OCI-LY3 (cell line): ENCODE results near the gene AGPAT4.

Source experiments
- CTCF ChIP-seq: fragments of 200-600, 300-600 bp; sonication (generic); IDR thresholded peaks from 2 replicates; pipeline ENCODE4 v1.5.1; 2014; ENCODE audit warnings: antibody characterized with exemption, low read length, low read depth
- EZH2phosphoT487 ChIP-seq: fragments of 200-600 bp; shearing (Covaris generic); IDR thresholded peaks from 2 replicates; pipeline ENCODE4 v1.6.1; 2018; ENCODE audit warnings: antibody characterized with exemption, mixed run types, low read depth

- TF ChIP-seq EZH2phosphoT487 (no peak), CTCF (no peak)
Measured at GRCh38 chr6:161254126-161254463, 19.8 kb downstream of the AGPAT4 start.
